Measurements from ENCODE around the gene PLPPR5.

Gene PLPPR5

GRCh38 chr1:98965394-98965793 lies 39.3 kb downstream of the PLPPR5 start:
- H3K4me3 ChIP-seq (ENCODE audit: low read depth in 1 of 2, low read length in 2 of 2) = no peak overlapping the region
- H3K36me3 ChIP-seq (ENCODE audit: control insufficient read depth in 1 of 2, insufficient read depth in 2 of 2, low read length in 2 of 2) = no peaks in the 10 kb centered on the region
- H3K27ac ChIP-seq (ENCODE audit: low read length) = no peak overlapping the region
- H3K9me3 ChIP-seq (ENCODE audit: control insufficient read depth in 1 of 2, low read length in 2 of 2) = no peaks in the 10 kb centered on the region
- no peaks in the 10 kb centered on the region for H3K4me1 ChIP-seq (ENCODE audit: control insufficient read depth in 1 of 2, insufficient read depth in 2 of 2, low read length in 2 of 2)
- H3K27me3 ChIP-seq (ENCODE audit: low read depth, low read length) = no peaks in the 10 kb centered on the region

- no peak overlapping the region for H3K4me3 ChIP-seq (ENCODE audit: low read depth in 1 of 2, low read length in 2 of 2)
- no peaks in the 10 kb centered on the region for H3K27me3 ChIP-seq (ENCODE audit: low read depth, low read length)
- H3K27ac ChIP-seq (ENCODE audit: low read length) = no peak overlapping the region
- H3K4me1 ChIP-seq (ENCODE audit: control insufficient read depth in 1 of 2, insufficient read depth in 2 of 2, low read length in 2 of 2) = no peaks in the 10 kb centered on the region
- H3K36me3 ChIP-seq (ENCODE audit: control insufficient read depth in 1 of 2, insufficient read depth in 2 of 2, low read length in 2 of 2) = no peaks in the 10 kb centered on the region
- no peaks in the 10 kb centered on the region for H3K9me3 ChIP-seq (ENCODE audit: control insufficient read depth in 1 of 2, low read length in 2 of 2)
These were observed 40.5 kb downstream of the PLPPR5 start for GRCh38 chr1:98964198-98964597.

GRCh38 chr1:98963064-98963758 lies 41.5 kb downstream of the PLPPR5 start:
- Histone ChIP-seq H3K4me3 (ENCODE audit: low read depth in 1 of 2, low read length in 2 of 2) (no peak overlapping the region), H3K27me3 (ENCODE audit: low read depth, low read length) (no peaks in the 10 kb centered on the region), H3K9me3 (ENCODE audit: control insufficient read depth in 1 of 2, low read length in 2 of 2) (no peaks in the 10 kb centered on the region), H3K4me1 (ENCODE audit: control insufficient read depth in 1 of 2, insufficient read depth in 2 of 2, low read length in 2 of 2) (no peaks in the 10 kb centered on the region), H3K36me3 (ENCODE audit: control insufficient read depth in 1 of 2, insufficient read depth in 2 of 2, low read length in 2 of 2) (no peaks in the 10 kb centered on the region), H3K27ac (ENCODE audit: low read length) (no peak overlapping the region)

GRCh38 chr1:98962156-98962555 lies 42.5 kb downstream of the PLPPR5 start:
- no peak overlapping the region for H3K4me3 ChIP-seq (ENCODE audit: low read depth in 1 of 2, low read length in 2 of 2)
- no peaks in the 10 kb centered on the region for H3K36me3 ChIP-seq (ENCODE audit: control insufficient read depth in 1 of 2, insufficient read depth in 2 of 2, low read length in 2 of 2)
- no peaks in the 10 kb centered on the region for H3K4me1 ChIP-seq (ENCODE audit: control insufficient read depth in 1 of 2, insufficient read depth in 2 of 2, low read length in 2 of 2)
- H3K9me3 ChIP-seq (ENCODE audit: control insufficient read depth in 1 of 2, low read length in 2 of 2) = no peaks in the 10 kb centered on the region
- H3K27me3 ChIP-seq (ENCODE audit: low read depth, low read length) = no peaks in the 10 kb centered on the region
- no peak overlapping the region for H3K27ac ChIP-seq (ENCODE audit: low read length)

- H3K27me3 ChIP-seq (ENCODE audit: low read depth, low read length) = no peaks in the 10 kb centered on the region
- H3K4me1 ChIP-seq (ENCODE audit: control insufficient read depth in 1 of 2, insufficient read depth in 2 of 2, low read length in 2 of 2) = no peaks in the 10 kb centered on the region
- no peaks in the 10 kb centered on the region for H3K9me3 ChIP-seq (ENCODE audit: control insufficient read depth in 1 of 2, low read length in 2 of 2)
- no peak overlapping the region for H3K27ac ChIP-seq (ENCODE audit: low read length)
- H3K36me3 ChIP-seq (ENCODE audit: control insufficient read depth in 1 of 2, insufficient read depth in 2 of 2, low read length in 2 of 2) = no peaks in the 10 kb centered on the region
- no peak overlapping the region for H3K4me3 ChIP-seq (ENCODE audit: low read depth in 1 of 2, low read length in 2 of 2)
These were observed 55.0 kb downstream of the PLPPR5 start for GRCh38 chr1:98949621-98950020.

- Histone ChIP-seq H3K4me3 (ENCODE audit: low read depth in 1 of 2, low read length in 2 of 2) (no peak overlapping the region), H3K9me3 (ENCODE audit: control insufficient read depth in 1 of 2, low read length in 2 of 2) (no peaks in the 10 kb centered on the region), H3K36me3 (ENCODE audit: control insufficient read depth in 1 of 2, insufficient read depth in 2 of 2, low read length in 2 of 2) (no peaks in the 10 kb centered on the region), H3K27me3 (ENCODE audit: low read depth, low read length) (no peaks in the 10 kb centered on the region), H3K27ac (ENCODE audit: low read length) (no peak overlapping the region), H3K4me1 (ENCODE audit: control insufficient read depth in 1 of 2, insufficient read depth in 2 of 2, low read length in 2 of 2) (no peaks in the 10 kb centered on the region)
These were observed 55.5 kb downstream of the PLPPR5 start for GRCh38 chr1:98949166-98949565.

GRCh38 chr1:98947071-98947470 lies 57.6 kb downstream of the PLPPR5 start:
- H3K4me3 ChIP-seq (ENCODE audit: low read depth in 1 of 2, low read length in 2 of 2) = no peak overlapping the region
- no peaks in the 10 kb centered on the region for H3K4me1 ChIP-seq (ENCODE audit: control insufficient read depth in 1 of 2, insufficient read depth in 2 of 2, low read length in 2 of 2)
- no peaks in the 10 kb centered on the region for H3K27me3 ChIP-seq (ENCODE audit: low read depth, low read length)
- H3K36me3 ChIP-seq (ENCODE audit: control insufficient read depth in 1 of 2, insufficient read depth in 2 of 2, low read length in 2 of 2) = no peaks in the 10 kb centered on the region
- no peak overlapping the region for H3K27ac ChIP-seq (ENCODE audit: low read length)
- H3K9me3 ChIP-seq (ENCODE audit: control insufficient read depth in 1 of 2, low read length in 2 of 2) = no peaks in the 10 kb centered on the region

GRCh38 chr1:98940722-98941079 lies 64.0 kb downstream of the PLPPR5 start:
- no peaks in the 10 kb centered on the region for H3K9me3 ChIP-seq (ENCODE audit: control insufficient read depth in 1 of 2, low read length in 2 of 2)
- H3K4me1 ChIP-seq (ENCODE audit: control insufficient read depth in 1 of 2, insufficient read depth in 2 of 2, low read length in 2 of 2) = no peaks in the 10 kb centered on the region
- H3K27me3 ChIP-seq (ENCODE audit: low read depth, low read length) = no peaks in the 10 kb centered on the region
- no peaks in the 10 kb centered on the region for H3K36me3 ChIP-seq (ENCODE audit: control insufficient read depth in 1 of 2, insufficient read depth in 2 of 2, low read length in 2 of 2)
- H3K27ac ChIP-seq (ENCODE audit: low read length) = no peak overlapping the region
- H3K4me3 ChIP-seq (ENCODE audit: low read depth in 1 of 2, low read length in 2 of 2) = no peak overlapping the region

- no peaks in the 10 kb centered on the region for H3K9me3 ChIP-seq (ENCODE audit: control insufficient read depth in 1 of 2, low read length in 2 of 2)
- no peaks in the 10 kb centered on the region for H3K27me3 ChIP-seq (ENCODE audit: low read depth, low read length)
- no peak overlapping the region for H3K4me3 ChIP-seq (ENCODE audit: low read depth in 1 of 2, low read length in 2 of 2)
- H3K27ac ChIP-seq (ENCODE audit: low read length) = no peak overlapping the region
- H3K36me3 ChIP-seq (ENCODE audit: control insufficient read depth in 1 of 2, insufficient read depth in 2 of 2, low read length in 2 of 2) = no peaks in the 10 kb centered on the region
- H3K4me1 ChIP-seq (ENCODE audit: control insufficient read depth in 1 of 2, insufficient read depth in 2 of 2, low read length in 2 of 2) = no peaks in the 10 kb centered on the region
These were observed 64.5 kb downstream of the PLPPR5 start for GRCh38 chr1:98940069-98940721.

- no peaks in the 10 kb centered on the region for H3K36me3 ChIP-seq (ENCODE audit: control insufficient read depth in 1 of 2, insufficient read depth in 2 of 2, low read length in 2 of 2)
- H3K27ac ChIP-seq (ENCODE audit: low read length) = no peak overlapping the region
- no peak overlapping the region for H3K4me3 ChIP-seq (ENCODE audit: low read depth in 1 of 2, low read length in 2 of 2)
- H3K9me3 ChIP-seq (ENCODE audit: control insufficient read depth in 1 of 2, low read length in 2 of 2) = no peaks in the 10 kb centered on the region
- no peaks in the 10 kb centered on the region for H3K4me1 ChIP-seq (ENCODE audit: control insufficient read depth in 1 of 2, insufficient read depth in 2 of 2, low read length in 2 of 2)
- no peaks in the 10 kb centered on the region for H3K27me3 ChIP-seq (ENCODE audit: low read depth, low read length)
These were observed 65.2 kb downstream of the PLPPR5 start for GRCh38 chr1:98939471-98939870.

- no peaks in the 10 kb centered on the region for H3K4me1 ChIP-seq (ENCODE audit: control insufficient read depth in 1 of 2, insufficient read depth in 2 of 2, low read length in 2 of 2)
- no peaks in the 10 kb centered on the region for H3K36me3 ChIP-seq (ENCODE audit: control insufficient read depth in 1 of 2, insufficient read depth in 2 of 2, low read length in 2 of 2)
- H3K27me3 ChIP-seq (ENCODE audit: low read depth, low read length) = no peaks in the 10 kb centered on the region
- H3K27ac ChIP-seq (ENCODE audit: low read length) = no peak overlapping the region
- no peaks in the 10 kb centered on the region for H3K9me3 ChIP-seq (ENCODE audit: control insufficient read depth in 1 of 2, low read length in 2 of 2)
- H3K4me3 ChIP-seq (ENCODE audit: low read depth in 1 of 2, low read length in 2 of 2) = no peak overlapping the region
These were observed 67.3 kb downstream of the PLPPR5 start for GRCh38 chr1:98937347-98937746.

GRCh38 chr1:98932184-98932583 lies 72.5 kb downstream of the PLPPR5 start:
- Histone ChIP-seq H3K36me3 (ENCODE audit: control insufficient read depth in 1 of 2, insufficient read depth in 2 of 2, low read length in 2 of 2) (no peaks in the 10 kb centered on the region), H3K9me3 (ENCODE audit: control insufficient read depth in 1 of 2, low read length in 2 of 2) (no peaks in the 10 kb centered on the region), H3K27me3 (ENCODE audit: low read depth, low read length) (no peaks in the 10 kb centered on the region), H3K4me1 (ENCODE audit: control insufficient read depth in 1 of 2, insufficient read depth in 2 of 2, low read length in 2 of 2) (no peaks in the 10 kb centered on the region), H3K4me3 (ENCODE audit: low read depth in 1 of 2, low read length in 2 of 2) (no peak overlapping the region), H3K27ac (ENCODE audit: low read length) (no peak overlapping the region)

Measured in muscle layer of duodenum (tissue), 2 donors.